ENCODE measurements around the gene LRPAP1. TPM values are rescaled to one million over a fixed set of nuclear protein-coding genes. Genes with fewer than 3 reads are reported as not detected.
"Not testable (repeated sequence)": the region's sequence is repeated elsewhere in the genome, so short reads cannot be mapped to it uniquely, and the experiment has no call there.

Gene LRPAP1
- total RNA-seq: 53.7 and 106 TPM in 2 replicates

GRCh38 chr4:3531879-3532750, at the start of gene LRPAP1:
Gene LRPAP1 (minus strand): TSS chr4:3532422. CDS start chr4:3532412, 10 bp downstream.
- Histone ChIP-seq H3K36me3 (ENCODE audit: control insufficient read depth, insufficient read depth, low read length) (peaks cover 22% of the 10 kb centered on the region), H3K27me3 (ENCODE audit: control insufficient read depth, insufficient read depth, low read length) (no peaks in the 10 kb centered on the region), H3K4me3 (ENCODE audit: low read depth, low read length) (peak within 1 kb of the TSS; percentile 91)
- TF ChIP-seq CTCF (IDR thresholded peaks at IDR 0.05; ENCODE audit: insufficient read depth, low read length, severe bottlenecking): no peak
- no peak for FAIRE-seq
- DNase-seq (ENCODE audit: low read depth): peak; percentile 69

- H3K4me3 ChIP-seq (ENCODE audit: low read depth, low read length); FAIRE-seq: not testable (repeated sequence)
Observed at GRCh38 chr4:3581334-3582090, 49.3 kb upstream of the LRPAP1 start.

GRCh38 chr4:3580859-3581258, 48.6 kb upstream of the LRPAP1 start:
- FAIRE-seq: peak; percentile 55
- DNase-seq (ENCODE audit: low read depth); H3K36me3 ChIP-seq (ENCODE audit: control insufficient read depth, insufficient read depth, low read length); H3K4me3 ChIP-seq (ENCODE audit: low read depth, low read length); H3K27me3 ChIP-seq (ENCODE audit: control insufficient read depth, insufficient read depth, low read length): not testable (repeated sequence)

More at GRCh38 chr4:3581334-3582090, 49.3 kb upstream of the LRPAP1 start:
- H3K36me3 ChIP-seq (ENCODE audit: control insufficient read depth, insufficient read depth, low read length); DNase-seq (ENCODE audit: low read depth); H3K27me3 ChIP-seq (ENCODE audit: control insufficient read depth, insufficient read depth, low read length): not testable (repeated sequence)

GRCh38 chr4:3578527-3579144, 46.4 kb upstream of the LRPAP1 start:
- peak; percentile 93 for FAIRE-seq

GRCh38 chr4:3578052-3578451, 45.8 kb upstream of the LRPAP1 start:
- not testable (repeated sequence) for FAIRE-seq; H3K4me3 ChIP-seq (ENCODE audit: low read depth, low read length); DNase-seq (ENCODE audit: low read depth); H3K27me3 ChIP-seq (ENCODE audit: control insufficient read depth, insufficient read depth, low read length); H3K36me3 ChIP-seq (ENCODE audit: control insufficient read depth, insufficient read depth, low read length)

More at GRCh38 chr4:3578527-3579144, 46.4 kb upstream of the LRPAP1 start:
- H3K36me3 ChIP-seq (ENCODE audit: control insufficient read depth, insufficient read depth, low read length); DNase-seq (ENCODE audit: low read depth); H3K27me3 ChIP-seq (ENCODE audit: control insufficient read depth, insufficient read depth, low read length); H3K4me3 ChIP-seq (ENCODE audit: low read depth, low read length): not testable (repeated sequence)

- not testable (repeated sequence) for H3K36me3 ChIP-seq (ENCODE audit: control insufficient read depth, insufficient read depth, low read length); H3K27me3 ChIP-seq (ENCODE audit: control insufficient read depth, insufficient read depth, low read length); DNase-seq (ENCODE audit: low read depth); H3K4me3 ChIP-seq (ENCODE audit: low read depth, low read length)
- FAIRE-seq: peak; percentile 23
Observed at GRCh38 chr4:3577208-3577892, 45.1 kb upstream of the LRPAP1 start.

GRCh38 chr4:3576533-3577207, 44.4 kb upstream of the LRPAP1 start:
- H3K36me3 ChIP-seq (ENCODE audit: control insufficient read depth, insufficient read depth, low read length); H3K27me3 ChIP-seq (ENCODE audit: control insufficient read depth, insufficient read depth, low read length); H3K4me3 ChIP-seq (ENCODE audit: low read depth, low read length); DNase-seq (ENCODE audit: low read depth): not testable (repeated sequence)
- FAIRE-seq: peak; percentile 50

- peak; percentile 83 for FAIRE-seq
- not testable (repeated sequence) for H3K36me3 ChIP-seq (ENCODE audit: control insufficient read depth, insufficient read depth, low read length); DNase-seq (ENCODE audit: low read depth); H3K4me3 ChIP-seq (ENCODE audit: low read depth, low read length); H3K27me3 ChIP-seq (ENCODE audit: control insufficient read depth, insufficient read depth, low read length)
Observed at GRCh38 chr4:3575426-3576369, 43.5 kb upstream of the LRPAP1 start.

- DNase-seq (ENCODE audit: low read depth); H3K36me3 ChIP-seq (ENCODE audit: control insufficient read depth, insufficient read depth, low read length); H3K4me3 ChIP-seq (ENCODE audit: low read depth, low read length); H3K27me3 ChIP-seq (ENCODE audit: control insufficient read depth, insufficient read depth, low read length): not testable (repeated sequence)
- peak; percentile 50 for FAIRE-seq
Observed at GRCh38 chr4:3574865-3575264, 42.6 kb upstream of the LRPAP1 start.

GRCh38 chr4:3574346-3574745, 42.1 kb upstream of the LRPAP1 start:
- H3K36me3 ChIP-seq (ENCODE audit: control insufficient read depth, insufficient read depth, low read length); H3K27me3 ChIP-seq (ENCODE audit: control insufficient read depth, insufficient read depth, low read length); FAIRE-seq; DNase-seq (ENCODE audit: low read depth); H3K4me3 ChIP-seq (ENCODE audit: low read depth, low read length): not testable (repeated sequence)

Data from bronchial epithelial cell (primary cell).